Left ventricle myocardium inferior (tissue), 1 donor: ENCODE data around the gene HAUS7. TPM values are rescaled to one million over a fixed set of nuclear protein-coding genes. Genes with fewer than 3 reads are reported as not detected.

Experiments used
- DNase-seq: peaks from one replicate; pipeline ENCODE4 v3.0.0-alpha.2; 2020
- H3K27ac ChIP-seq: fragments of 200-600 bp; replicated peaks from 2 replicates; pipeline ENCODE4 v1.8.0; 2021
- H3K27me3 ChIP-seq: fragments of 200-600 bp; 2 replicates; pipeline ENCODE4 v1.8.0; 2021; ENCODE audit warnings: low read depth
- H3K36me3 ChIP-seq: fragments of 200-600 bp; 2 replicates; pipeline ENCODE4 v1.8.0; 2021
- H3K4me1 ChIP-seq: fragments of 200-600 bp; 2 replicates; pipeline ENCODE4 v1.8.0; 2021
- H3K4me3 ChIP-seq: fragments of 200-600 bp; 2 replicates; pipeline ENCODE4 v1.8.0; 2021; ENCODE audit warnings: mild to moderate bottlenecking, moderate library complexity
- H3K9me3 ChIP-seq: fragments of 200-600 bp; replicated peaks from 2 replicates; pipeline ENCODE4 v1.8.0; 2021
- intact Hi-C: fragments of 100-400 bp; cut with micrococcal nuclease; formaldehyde crosslinking; loops from one replicate; pipeline ENCODE4 v1.11.0; 2022
- total RNA-seq: library from RNA; stranded (reverse); fragmentation: NEBNext Ultra II Directional; extraction: Animal tissue kit (Norgen Biotek cat#: 25700); gene quantifications from one replicate; pipeline ENCODE4 v1.2.1, GENCODE V29; 2021
- TF ChIP-seq, protein P1 (sequence below): fragments of 200-600 bp; IDR thresholded peaks from 2 replicates; pipeline ENCODE4 v1.8.0; 2021; ENCODE audit warnings: antibody characterized with exemption, mild to moderate bottlenecking, borderline replicate concordance
- donor health status: DM: no; HTN: yes; CAD: no; lungs with severe emphysema.

HAUS7 gene
- total RNA-seq, 1 donor from 2014 or later: 17.0 TPM

DNA sequence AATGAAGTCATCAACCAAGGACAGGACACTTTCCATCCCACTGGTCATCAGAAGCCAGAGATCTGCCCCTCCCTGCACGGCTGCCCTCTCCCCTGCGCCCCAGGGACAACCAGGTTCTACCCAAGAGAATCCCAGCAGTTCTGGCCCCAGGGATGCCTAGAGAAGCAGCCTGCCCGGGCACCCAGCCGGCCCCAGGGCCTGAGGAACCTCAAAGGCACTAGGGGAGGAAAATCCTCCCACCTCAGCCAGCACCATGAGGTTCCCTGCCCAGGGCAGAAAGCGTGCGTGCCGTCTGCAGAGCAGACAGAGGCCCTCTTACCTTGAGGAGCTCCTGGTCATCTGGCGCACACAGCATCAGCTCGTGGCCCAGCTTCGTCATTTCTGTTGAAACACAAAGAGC is 8.1 kb downstream of the HAUS7 start:
- no peak overlapping the region for H3K4me3 ChIP-seq
- H3K27ac ChIP-seq: no peak overlapping the region
- TF ChIP-seq, protein P1, sequence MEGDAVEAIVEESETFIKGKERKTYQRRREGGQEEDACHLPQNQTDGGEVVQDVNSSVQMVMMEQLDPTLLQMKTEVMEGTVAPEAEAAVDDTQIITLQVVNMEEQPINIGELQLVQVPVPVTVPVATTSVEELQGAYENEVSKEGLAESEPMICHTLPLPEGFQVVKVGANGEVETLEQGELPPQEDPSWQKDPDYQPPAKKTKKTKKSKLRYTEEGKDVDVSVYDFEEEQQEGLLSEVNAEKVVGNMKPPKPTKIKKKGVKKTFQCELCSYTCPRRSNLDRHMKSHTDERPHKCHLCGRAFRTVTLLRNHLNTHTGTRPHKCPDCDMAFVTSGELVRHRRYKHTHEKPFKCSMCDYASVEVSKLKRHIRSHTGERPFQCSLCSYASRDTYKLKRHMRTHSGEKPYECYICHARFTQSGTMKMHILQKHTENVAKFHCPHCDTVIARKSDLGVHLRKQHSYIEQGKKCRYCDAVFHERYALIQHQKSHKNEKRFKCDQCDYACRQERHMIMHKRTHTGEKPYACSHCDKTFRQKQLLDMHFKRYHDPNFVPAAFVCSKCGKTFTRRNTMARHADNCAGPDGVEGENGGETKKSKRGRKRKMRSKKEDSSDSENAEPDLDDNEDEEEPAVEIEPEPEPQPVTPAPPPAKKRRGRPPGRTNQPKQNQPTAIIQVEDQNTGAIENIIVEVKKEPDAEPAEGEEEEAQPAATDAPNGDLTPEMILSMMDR: no peak
- H3K36me3 ChIP-seq: no peaks in the 10 kb centered on the region
- intact Hi-C loops: loop anchor here (5.0 kb wide), 1 partner anchor 45 kb away; no protein-coding TSS in a partner anchor
- no peaks in the 10 kb centered on the region for H3K27me3 ChIP-seq
- DNase-seq: no peak
- no peaks in the 10 kb centered on the region for H3K9me3 ChIP-seq
- H3K4me1 ChIP-seq: peaks cover 3% of the 10 kb centered on the region

DNA sequence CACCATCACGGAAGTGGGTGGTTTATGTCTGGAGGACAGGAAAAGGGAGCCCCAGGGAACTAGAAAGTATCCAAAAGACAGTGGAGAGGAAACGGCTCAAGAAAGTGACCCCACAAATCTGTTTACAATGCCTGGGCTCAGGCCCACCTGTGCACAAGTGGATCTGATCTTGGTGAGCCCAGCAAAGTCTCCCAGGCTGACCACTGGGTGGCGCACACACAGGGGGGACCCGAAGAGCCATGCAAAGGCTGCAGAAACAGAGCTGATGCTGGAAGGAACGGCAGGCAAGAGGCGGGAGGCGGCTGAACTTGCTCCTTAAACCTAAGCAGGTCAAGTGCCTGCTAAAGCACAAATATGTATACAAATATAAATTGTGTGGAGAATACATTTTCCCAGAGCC is 9.6 kb downstream of the HAUS7 start:
- intact Hi-C loops: loop anchor here (5.0 kb wide), 1 partner anchor 46 kb away; no protein-coding TSS in a partner anchor
- no peaks in the 10 kb centered on the region for H3K36me3 ChIP-seq
- no peaks in the 10 kb centered on the region for H3K27me3 ChIP-seq
- H3K9me3 ChIP-seq: no peaks in the 10 kb centered on the region
- H3K4me3 ChIP-seq: no peak overlapping the region
- H3K27ac ChIP-seq: no peak overlapping the region
- TF ChIP-seq, protein P1: peak; percentile 66
- DNase-seq: no peak
- H3K4me1 ChIP-seq: peaks cover 14% of the 10 kb centered on the region

DNA sequence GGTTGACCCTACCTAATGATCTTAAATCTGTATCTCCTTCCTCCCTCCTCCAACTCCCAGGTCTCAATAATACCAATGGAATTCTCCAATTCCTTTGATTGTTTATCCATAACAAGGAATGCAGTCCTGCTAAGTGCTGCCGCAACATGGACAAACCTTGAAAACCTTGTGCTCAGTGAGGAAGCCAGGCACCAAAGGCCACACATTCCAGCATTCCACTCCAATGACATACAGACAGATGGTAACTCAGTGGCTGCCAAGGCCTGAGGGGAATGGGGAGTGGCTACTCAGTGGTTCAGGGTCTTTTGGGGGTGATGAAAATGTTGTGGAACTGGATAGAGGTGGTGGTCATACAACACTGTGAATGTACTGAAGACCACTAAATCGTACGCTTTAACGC is 10.4 kb downstream of the HAUS7 start:
- Histone ChIP-seq H3K27ac (no peak overlapping the region), H3K36me3 (peaks cover 6% of the 10 kb centered on the region), H3K4me3 (no peak overlapping the region), H3K9me3 (no peaks in the 10 kb centered on the region), H3K27me3 (no peaks in the 10 kb centered on the region), H3K4me1 (peaks cover 14% of the 10 kb centered on the region)
- intact Hi-C loops: loop anchor here (5.0 kb wide), 1 partner anchor 47 kb away; no protein-coding TSS in a partner anchor
- no peak for DNase-seq
- TF ChIP-seq, protein P1: no peak

DNA sequence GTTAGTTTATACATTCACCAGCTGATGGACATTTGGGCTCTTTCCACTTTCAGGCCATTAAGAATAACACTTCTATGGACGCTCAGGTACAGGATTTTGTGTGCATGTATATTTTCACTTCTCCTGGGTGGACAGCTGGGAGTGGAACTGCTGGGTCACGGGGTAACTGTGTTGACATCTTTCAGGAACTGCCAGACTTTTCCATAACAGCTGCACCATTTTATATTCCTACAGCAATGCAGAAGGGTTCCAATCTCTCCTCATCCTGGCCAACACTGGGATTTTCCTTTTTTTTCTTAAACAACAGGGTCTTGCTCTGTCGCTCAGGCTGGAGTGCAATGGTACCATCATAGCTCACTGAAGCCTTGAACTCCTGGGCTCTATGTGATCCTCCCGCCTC is 11.9 kb downstream of the HAUS7 start:
- H3K4me1 ChIP-seq: peaks cover 14% of the 10 kb centered on the region
- H3K4me3 ChIP-seq: no peak overlapping the region
- H3K9me3 ChIP-seq: no peaks in the 10 kb centered on the region
- H3K36me3 ChIP-seq: peaks cover 15% of the 10 kb centered on the region
- H3K27me3 ChIP-seq: no peaks in the 10 kb centered on the region
- DNase-seq: no peak
- no peak overlapping the region for H3K27ac ChIP-seq
- TF ChIP-seq, protein P1: no peak
- intact Hi-C loops: no loop called here

DNA sequence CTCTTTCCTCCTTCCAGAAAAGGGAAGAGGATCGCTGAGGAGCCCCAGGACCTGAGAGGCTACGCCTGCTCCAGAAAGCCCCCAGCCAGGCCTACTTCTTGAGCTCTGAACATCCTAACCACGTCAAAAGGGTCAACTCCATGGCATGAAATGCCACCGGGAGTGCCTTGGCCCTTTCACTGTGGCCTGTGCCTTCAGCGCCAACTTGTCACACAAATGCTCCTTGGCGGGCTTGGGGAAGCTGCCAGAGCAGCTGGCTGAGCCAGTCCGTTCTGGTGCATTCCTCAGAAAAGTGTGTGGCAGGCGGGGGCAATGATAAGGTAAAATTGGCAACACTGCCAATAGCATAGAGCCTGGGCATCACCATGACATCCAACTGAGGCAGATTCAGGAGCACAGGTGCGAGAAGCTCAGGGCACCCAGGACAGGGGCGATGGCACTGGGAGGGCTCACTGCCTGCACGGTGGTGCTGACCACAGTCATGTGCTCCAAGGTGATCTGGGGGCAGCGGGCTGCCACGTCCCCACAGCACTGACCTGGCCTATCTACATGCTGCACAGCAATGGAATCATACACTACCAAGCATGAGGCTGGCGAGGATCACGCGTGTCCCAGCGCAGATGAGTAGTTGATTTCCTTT is 12.4 kb downstream of the HAUS7 start:
- DNase-seq: no peak
- intact Hi-C loops: no loop called here

More for the DNA sequence above, 12.4 kb downstream of the HAUS7 start:
- Histone ChIP-seq H3K27ac (no peak overlapping the region), H3K4me3 (no peak overlapping the region), H3K27me3 (no peaks in the 10 kb centered on the region), H3K9me3 (no peaks in the 10 kb centered on the region), H3K36me3 (peaks cover 16% of the 10 kb centered on the region), H3K4me1 (peaks cover 14% of the 10 kb centered on the region)
- TF ChIP-seq, protein P1: no peak
